HG03342 (cell line): ENCODE results near the gene KLHL30.
"Not testable (repeated sequence)": the region's sequence is repeated elsewhere in the genome, so short reads cannot be mapped to it uniquely, and the experiment has no call there.

Source experiments
- ATAC-seq: cut with Tn5 transposase; IDR thresholded peaks from one replicate; pipeline ENCODE4 v1.9.1; 2021; ENCODE audit warnings: mild to moderate bottlenecking, moderate library complexity; ENCODE audit not compliant: unreplicated experiment

Gene KLHL30

GRCh38 chr2:238159661-238160205, 21.3 kb downstream of the KLHL30 start:
- no peak for ATAC-seq

- no peak for ATAC-seq
Observed at GRCh38 chr2:238160206-238161129, 22.0 kb downstream of the KLHL30 start.

GRCh38 chr2:238161291-238162051, 23.0 kb downstream of the KLHL30 start:
- no peak for ATAC-seq

- ATAC-seq = no peak
Observed at GRCh38 chr2:238162251-238162845, 23.9 kb downstream of the KLHL30 start.

- ATAC-seq = no peak
Observed at GRCh38 chr2:238162846-238163441, 24.5 kb downstream of the KLHL30 start.

DNA sequence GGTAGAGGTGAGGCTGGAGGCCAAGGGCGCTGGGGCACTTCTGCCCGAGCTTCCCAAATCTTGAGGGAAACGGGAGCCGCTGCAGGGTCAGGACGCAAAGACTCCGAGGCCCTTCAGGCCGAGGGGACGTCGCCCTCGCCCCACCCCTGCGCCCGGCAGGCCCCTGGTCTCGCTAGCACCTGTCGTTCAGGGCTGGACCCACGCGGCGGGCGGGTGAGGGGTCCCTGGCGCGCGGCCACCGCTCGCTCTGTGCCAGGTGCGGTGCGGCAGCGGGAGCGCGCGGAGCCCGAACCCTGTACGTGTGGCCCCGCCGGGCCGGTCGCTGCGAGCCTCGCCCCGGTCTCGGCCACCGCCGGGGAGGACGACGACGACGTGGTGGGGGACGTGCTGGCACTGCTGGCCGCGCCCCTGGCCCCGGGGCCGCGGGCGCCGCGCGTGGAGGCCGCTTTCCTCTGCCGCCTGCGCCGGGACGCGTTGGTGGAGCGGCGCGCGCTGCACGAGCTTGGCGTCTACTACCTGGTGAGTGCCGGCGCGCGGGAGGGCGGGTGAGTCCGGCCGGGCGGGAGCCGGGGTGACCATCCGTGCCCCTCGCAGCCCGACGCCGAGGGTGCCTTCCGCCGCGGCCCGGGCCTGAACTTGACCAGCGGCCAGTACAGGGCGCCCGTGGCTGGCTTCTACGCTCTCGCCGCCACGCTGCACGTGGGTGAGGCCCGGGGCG, 25.2 kb downstream of the KLHL30 start:
- no peak for ATAC-seq

GRCh38 chr2:238164906-238165287, 26.4 kb downstream of the KLHL30 start:
- no peak for ATAC-seq

DNA sequence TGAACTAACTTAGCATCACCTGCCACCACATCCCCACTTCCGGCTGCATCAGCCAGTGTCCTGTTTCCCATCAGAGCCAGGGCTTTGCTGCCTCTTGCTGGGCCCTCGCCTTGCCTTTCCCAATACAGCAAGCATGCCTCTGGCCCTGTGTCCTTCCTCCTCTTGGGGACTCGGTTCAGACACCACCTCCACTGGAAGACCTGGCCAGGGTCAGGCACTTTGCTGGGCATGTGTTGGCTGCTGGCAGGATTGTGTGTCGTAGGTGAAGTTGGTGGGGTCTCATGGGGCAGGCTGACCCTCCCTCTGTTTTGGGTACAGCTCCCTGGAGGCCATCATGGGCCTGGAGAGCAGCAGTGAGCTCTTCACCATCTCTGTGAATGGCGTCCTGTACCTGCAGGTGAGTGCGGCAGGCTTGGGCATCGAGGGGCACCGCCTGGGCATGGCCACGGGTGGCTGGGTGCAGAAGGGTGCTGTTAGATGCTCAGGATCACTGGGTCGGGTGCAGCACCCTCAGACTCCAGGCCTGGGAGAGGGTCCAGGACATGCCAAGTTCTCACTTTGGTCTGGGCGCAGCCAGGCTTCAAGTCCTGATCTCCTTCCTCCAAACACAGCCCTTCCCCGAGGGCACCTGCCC, 26.9 kb downstream of the KLHL30 start:
- no peak for ATAC-seq

- no peak for ATAC-seq
Observed at GRCh38 chr2:238166391-238167343, 28.2 kb downstream of the KLHL30 start.

DNA sequence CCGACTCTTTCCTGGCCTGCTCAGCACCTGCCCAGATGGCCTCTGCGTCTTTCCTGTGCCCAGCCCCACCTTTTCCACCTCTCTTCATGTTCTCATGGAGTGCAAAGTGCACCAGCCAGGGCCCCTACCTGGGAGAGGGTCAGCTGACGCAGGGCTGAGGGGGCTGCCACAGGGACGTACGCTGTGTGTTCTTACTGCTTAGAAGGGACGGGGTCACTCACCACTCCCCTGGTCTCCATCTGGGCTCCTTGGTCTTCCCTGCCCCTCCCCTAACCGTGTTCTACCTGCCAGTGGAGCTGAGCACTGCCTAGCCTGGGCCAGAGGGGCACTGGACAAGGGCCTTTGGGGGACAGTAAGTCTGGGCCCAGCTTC, 28.9 kb downstream of the KLHL30 start:
- ATAC-seq = no peak

DNA sequence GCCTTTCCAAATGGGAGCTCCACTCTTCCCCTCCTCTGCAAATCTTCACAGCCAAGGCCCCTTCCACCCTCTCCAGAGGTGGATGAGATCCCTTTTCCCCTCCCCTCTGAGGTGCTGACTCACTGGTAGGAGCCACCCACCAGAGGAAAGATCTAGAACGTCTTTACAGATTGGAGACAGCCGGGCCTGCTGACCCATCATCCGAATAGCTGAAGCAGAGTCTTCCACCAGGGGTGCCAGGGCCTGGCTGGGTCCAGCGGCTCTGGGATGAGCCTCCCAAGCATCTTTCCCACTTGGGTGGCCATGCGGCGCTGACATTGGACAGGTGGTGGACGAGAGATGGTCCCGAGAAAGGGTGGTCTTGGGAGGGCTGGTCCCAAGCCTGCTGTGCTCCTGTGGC, 29.3 kb downstream of the KLHL30 start:
- no peak for ATAC-seq

- no peak for ATAC-seq
Observed at GRCh38 chr2:238168196-238169047, 30.0 kb downstream of the KLHL30 start.

DNA sequence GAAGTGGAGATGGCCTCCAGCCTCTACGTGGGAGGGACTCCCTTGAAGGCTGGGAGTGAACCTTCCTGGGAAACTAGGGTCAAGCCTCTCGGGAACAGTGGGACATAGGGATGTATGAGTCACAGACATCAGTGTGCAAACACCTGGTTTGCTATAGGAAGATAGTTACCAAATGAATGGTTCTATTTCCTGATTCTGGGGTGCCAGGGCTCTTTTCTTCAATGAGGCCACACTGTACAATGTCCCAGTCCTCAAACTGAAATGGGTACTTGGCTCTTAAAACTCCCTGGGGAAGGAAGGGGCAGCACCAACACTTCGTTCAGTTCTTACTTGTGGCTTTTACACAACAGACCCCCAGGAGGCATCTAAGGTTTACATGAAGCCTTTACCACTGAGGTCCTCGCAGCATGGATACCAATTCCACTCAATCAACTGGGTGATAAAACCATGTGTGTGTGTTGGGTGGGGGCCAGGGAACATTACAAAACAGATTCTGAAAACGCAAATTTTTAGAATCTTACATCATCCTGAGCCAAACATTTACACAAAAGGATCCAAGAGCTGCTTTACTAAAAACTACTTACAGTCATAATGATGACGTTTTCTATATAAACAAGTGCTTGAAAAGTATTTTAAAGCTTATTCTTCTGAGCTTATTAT, 30.7 kb downstream of the KLHL30 start:
- no peak for ATAC-seq

DNA sequence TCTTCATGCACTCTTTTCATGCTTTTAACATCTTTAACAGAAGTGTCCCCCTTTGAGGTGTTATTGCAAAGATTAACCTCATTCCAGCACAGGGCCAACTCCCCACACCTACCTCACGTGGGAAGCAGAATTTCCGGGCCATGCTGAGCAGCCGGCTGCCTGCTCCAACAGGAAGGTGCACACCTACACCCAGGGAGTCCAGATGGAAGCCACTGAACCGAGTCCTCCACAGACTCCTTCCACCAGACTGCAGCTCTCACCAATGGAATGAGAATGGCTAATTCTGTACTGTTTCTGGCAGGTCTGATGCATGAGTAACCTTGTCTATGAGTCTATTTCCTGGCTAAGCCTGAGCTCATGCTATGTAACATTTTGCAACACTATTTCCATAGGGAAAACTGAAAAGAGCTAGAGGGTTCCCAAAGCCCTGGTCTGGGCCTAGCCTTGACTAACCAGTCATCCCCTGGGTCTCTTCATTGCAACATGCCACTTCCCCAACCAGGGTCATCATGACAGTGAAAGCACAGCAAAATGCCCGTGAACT, 31.3 kb downstream of the KLHL30 start:
- no peak for ATAC-seq

GRCh38 chr2:238170386-238171071, 32.1 kb downstream of the KLHL30 start:
- ATAC-seq = no peak

GRCh38 chr2:238171072-238171431, 32.6 kb downstream of the KLHL30 start:
- not testable (repeated sequence) for ATAC-seq
